ENCODE results near the gene ANTKMT.
"Not testable (repeated sequence)": the region's sequence is repeated elsewhere in the genome, so short reads cannot be mapped to it uniquely, and the experiment has no call there.

The ANTKMT gene

GRCh38 chr16:741986-742629, 21.2 kb downstream of the ANTKMT start:
- H3K4me3 ChIP-seq (ENCODE audit: low read depth, low read length): no peak overlapping the region
- no peak for TF ChIP-seq CTCF (IDR thresholded peaks at IDR 0.05; ENCODE audit: low read depth, low read length, missing control alignments)
- no peak for DNase-seq (ENCODE audit: low read depth)

- not testable (repeated sequence) for H3K4me3 ChIP-seq (ENCODE audit: low read depth, low read length); DNase-seq (ENCODE audit: low read depth)
These were observed 21.9 kb downstream of the ANTKMT start for GRCh38 chr16:742894-743293.

GRCh38 chr16:743794-744500, 23.0 kb downstream of the ANTKMT start:
- H3K4me3 ChIP-seq (ENCODE audit: low read depth, low read length): no peak overlapping the region
- TF ChIP-seq CTCF (IDR thresholded peaks at IDR 0.05; ENCODE audit: low read depth, low read length, missing control alignments): no peak
- no peak for DNase-seq (ENCODE audit: low read depth)

- DNase-seq (ENCODE audit: low read depth): no peak
- peak; percentile 52 for TF ChIP-seq CTCF (IDR thresholded peaks at IDR 0.05; ENCODE audit: low read depth, low read length, missing control alignments)
These were observed 24.8 kb downstream of the ANTKMT start for GRCh38 chr16:745739-746138.

GRCh38 chr16:746637-747036, 25.7 kb downstream of the ANTKMT start:
- H3K4me3 ChIP-seq (ENCODE audit: low read depth, low read length): no peak overlapping the region
- TF ChIP-seq CTCF (IDR thresholded peaks at IDR 0.05; ENCODE audit: low read depth, low read length, missing control alignments): no peak
- DNase-seq (ENCODE audit: low read depth): no peak

More at GRCh38 chr16:745739-746138, 24.8 kb downstream of the ANTKMT start:
- no peak overlapping the region for H3K4me3 ChIP-seq (ENCODE audit: low read depth, low read length)

GRCh38 chr16:747978-748746, 27.2 kb downstream of the ANTKMT start:
- TF ChIP-seq CTCF (IDR thresholded peaks at IDR 0.05; ENCODE audit: low read depth, low read length, missing control alignments): no peak
- H3K4me3 ChIP-seq (ENCODE audit: low read depth, low read length): no peak overlapping the region
- DNase-seq (ENCODE audit: low read depth): no peak

- no peak for DNase-seq (ENCODE audit: low read depth)
- no peak for TF ChIP-seq CTCF (IDR thresholded peaks at IDR 0.05; ENCODE audit: low read depth, low read length, missing control alignments)
- H3K4me3 ChIP-seq (ENCODE audit: low read depth, low read length): no peak overlapping the region
These were observed 28.1 kb downstream of the ANTKMT start for GRCh38 chr16:749010-749409.
